ENCODE measurements around the gene NOS3. TPM values are rescaled to one million over a fixed set of nuclear protein-coding genes. Genes with fewer than 3 reads are reported as not detected.
A peak's percentile ranks its signal among the peaks of the same experiment; 100 is the strongest.

Gene NOS3
- total and polyA plus RNA-seq, 10 donors, result 11.9 to 455 (median 164) TPM

DNA sequence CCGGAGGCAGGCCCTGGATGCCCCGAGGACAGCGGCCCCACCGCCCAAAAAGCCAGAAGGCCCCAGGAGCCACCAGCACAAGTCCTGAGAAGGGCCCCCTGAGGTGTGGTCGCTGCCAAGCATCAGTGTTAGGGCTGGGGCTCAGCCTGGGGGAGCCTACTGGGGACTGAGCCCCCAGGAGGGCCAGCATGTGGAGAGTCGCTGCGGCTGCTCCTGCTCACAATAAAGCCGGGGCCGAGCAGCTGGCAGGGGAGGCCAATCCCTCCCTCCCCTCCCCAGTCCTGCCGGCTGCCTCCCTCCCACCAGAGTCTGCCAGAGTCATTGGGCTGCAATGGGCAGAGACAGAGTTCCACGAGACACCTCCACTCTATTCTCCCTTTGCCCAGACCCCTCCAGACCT lies 54.4 kb downstream of the NOS3 start:
- TF ChIP-seq, protein P1, sequence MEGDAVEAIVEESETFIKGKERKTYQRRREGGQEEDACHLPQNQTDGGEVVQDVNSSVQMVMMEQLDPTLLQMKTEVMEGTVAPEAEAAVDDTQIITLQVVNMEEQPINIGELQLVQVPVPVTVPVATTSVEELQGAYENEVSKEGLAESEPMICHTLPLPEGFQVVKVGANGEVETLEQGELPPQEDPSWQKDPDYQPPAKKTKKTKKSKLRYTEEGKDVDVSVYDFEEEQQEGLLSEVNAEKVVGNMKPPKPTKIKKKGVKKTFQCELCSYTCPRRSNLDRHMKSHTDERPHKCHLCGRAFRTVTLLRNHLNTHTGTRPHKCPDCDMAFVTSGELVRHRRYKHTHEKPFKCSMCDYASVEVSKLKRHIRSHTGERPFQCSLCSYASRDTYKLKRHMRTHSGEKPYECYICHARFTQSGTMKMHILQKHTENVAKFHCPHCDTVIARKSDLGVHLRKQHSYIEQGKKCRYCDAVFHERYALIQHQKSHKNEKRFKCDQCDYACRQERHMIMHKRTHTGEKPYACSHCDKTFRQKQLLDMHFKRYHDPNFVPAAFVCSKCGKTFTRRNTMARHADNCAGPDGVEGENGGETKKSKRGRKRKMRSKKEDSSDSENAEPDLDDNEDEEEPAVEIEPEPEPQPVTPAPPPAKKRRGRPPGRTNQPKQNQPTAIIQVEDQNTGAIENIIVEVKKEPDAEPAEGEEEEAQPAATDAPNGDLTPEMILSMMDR (IDR thresholded peaks at IDR 0.05 in 8 of 11, conservative IDR thresholded peaks at IDR 0.05 in 3 of 11), result no peak
- TF ChIP-seq POLR2A (IDR thresholded peaks at IDR 0.05) (no peak), POLR2AphosphoS5 (IDR thresholded peaks at IDR 0.05) (no peak)
- no peaks in the 10 kb centered on the region for H3K9me3 ChIP-seq
- H3K27ac ChIP-seq, result no peak overlapping the region
- WGBS, 5 donors, result 84 to 95% (median 93%) methylated on average over 4 to 11 of the region's 11 CpGs
- peaks cover 0 to 9% (median 2%) of the 10 kb centered on the region in 7 donors for H3K27me3 ChIP-seq (replicated peaks in 1 of 7)
- intact Hi-C loops (cut with DNase I; ENCODE audit: low total_unique reads), result no loop called here
- no peak overlapping the region for H3K4me3 ChIP-seq
- H3K4me1 ChIP-seq, result no peaks in the 10 kb centered on the region
- no peak for DNase-seq
- peaks cover 0 to 51% (median 16%) of the 10 kb centered on the region in 6 donors for H3K36me3 ChIP-seq

DNA sequence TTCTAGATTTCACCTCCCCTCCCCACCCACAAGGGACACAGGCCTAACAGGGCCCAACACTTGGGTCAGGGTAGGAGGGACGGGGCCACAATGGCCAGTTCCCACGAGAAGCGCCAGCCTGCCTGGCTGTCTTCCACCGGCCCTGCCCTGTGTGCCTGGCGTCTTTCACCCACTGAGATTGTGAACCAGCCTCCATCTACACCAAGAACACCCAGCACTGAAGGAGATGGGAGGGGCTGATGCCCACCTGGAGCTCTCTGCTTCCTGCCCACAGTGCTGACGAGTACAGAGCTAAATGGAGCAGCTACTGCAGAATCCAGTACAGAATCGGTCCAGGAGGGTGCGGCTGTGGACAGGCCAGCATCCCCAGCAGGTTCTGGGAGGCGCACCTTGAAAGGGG lies 55.1 kb downstream of the NOS3 start:
- no peak for DNase-seq
- H3K4me3 ChIP-seq, result no peak overlapping the region
- no peaks in the 10 kb centered on the region for H3K9me3 ChIP-seq
- no peak overlapping the region for H3K27ac ChIP-seq
- H3K27me3 ChIP-seq (replicated peaks in 1 of 7), result peaks cover 0 to 16% (median 9%) of the 10 kb centered on the region in 7 donors
- TF ChIP-seq POLR2AphosphoS5 (IDR thresholded peaks at IDR 0.05) (no peak), POLR2A (IDR thresholded peaks at IDR 0.05) (no peak)
- TF ChIP-seq, protein P1 (IDR thresholded peaks at IDR 0.05 in 8 of 11, conservative IDR thresholded peaks at IDR 0.05 in 3 of 11), result no peak
- peaks cover 0 to 5% (median 3%) of the 10 kb centered on the region in 6 donors for H3K4me1 ChIP-seq
- intact Hi-C loops (cut with DNase I; ENCODE audit: low total_unique reads), result no loop called here
- 84 to 93% (median 91%) methylated on average over 5 to 9 of the region's 9 CpGs for WGBS, 5 donors
- peaks cover 0 to 50% (median 16%) of the 10 kb centered on the region in 6 donors for H3K36me3 ChIP-seq

DNA sequence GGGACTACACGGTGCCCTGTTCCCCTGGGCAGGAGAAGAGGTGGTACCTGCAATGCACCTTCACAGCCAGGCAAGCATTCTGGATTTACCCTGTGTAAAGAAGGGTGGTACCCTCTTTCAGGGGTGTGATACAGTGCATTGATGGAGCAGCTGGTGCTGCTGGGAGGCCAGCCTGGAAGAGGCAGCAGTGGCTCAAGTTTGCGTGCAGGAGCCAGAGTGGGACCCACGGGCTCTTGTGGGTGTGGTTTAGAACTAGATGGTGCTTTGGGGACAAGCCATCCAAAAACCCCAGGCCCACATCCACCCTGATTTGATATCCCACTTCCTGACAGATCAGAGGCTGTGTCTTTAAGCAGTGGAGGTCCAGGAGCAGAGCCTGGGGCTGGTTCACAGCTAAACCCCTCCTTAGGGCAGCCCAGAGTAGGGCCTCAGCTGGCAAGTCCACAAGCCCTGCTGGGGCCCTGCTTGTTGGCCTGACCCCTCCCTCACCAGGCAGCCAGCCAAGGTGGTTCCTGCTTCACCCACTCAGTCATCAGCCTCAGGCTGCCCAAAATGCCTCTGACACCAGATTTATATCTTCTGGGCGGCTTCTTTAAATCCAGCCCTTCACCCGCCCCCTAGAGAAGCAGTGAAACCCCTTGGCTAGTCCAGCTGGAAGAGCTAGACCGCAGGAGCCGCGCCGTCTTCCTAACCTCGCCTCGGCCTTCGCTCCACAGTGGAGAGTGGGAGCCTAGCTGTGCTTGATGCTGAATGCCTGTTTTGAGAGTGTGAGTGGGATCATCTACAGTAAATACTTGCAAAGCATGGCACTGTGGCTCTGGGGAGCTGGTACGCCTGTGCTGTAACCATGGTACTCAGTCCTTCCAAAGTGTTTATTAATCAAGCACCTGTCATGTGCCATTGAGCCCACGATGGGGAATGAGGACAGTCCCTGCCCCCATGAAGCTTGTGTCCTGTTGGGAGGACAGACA lies 56.1 kb downstream of the NOS3 start:
- H3K4me3 ChIP-seq, result no peak overlapping the region
- H3K27ac ChIP-seq, result no peak overlapping the region
- intact Hi-C loops (cut with DNase I; ENCODE audit: low total_unique reads), result no loop called here
- WGBS, 5 donors, result 53 to 61% (median 55%) methylated on average over 12 to 14 of the region's 14 CpGs
- no peaks in the 10 kb centered on the region for H3K9me3 ChIP-seq
- peaks cover 0 to 25% (median 13%) of the 10 kb centered on the region in 7 donors for H3K27me3 ChIP-seq (replicated peaks in 1 of 7)
- TF ChIP-seq POLR2A (IDR thresholded peaks at IDR 0.05) (no peak), POLR2AphosphoS5 (IDR thresholded peaks at IDR 0.05) (peak in 1 of 3 donors; percentile 9)
- H3K4me1 ChIP-seq, result peaks cover 0 to 14% (median 9%) of the 10 kb centered on the region in 6 donors
- peaks cover 0 to 40% (median 16%) of the 10 kb centered on the region in 6 donors for H3K36me3 ChIP-seq
- DNase-seq, result no peak

DNA sequence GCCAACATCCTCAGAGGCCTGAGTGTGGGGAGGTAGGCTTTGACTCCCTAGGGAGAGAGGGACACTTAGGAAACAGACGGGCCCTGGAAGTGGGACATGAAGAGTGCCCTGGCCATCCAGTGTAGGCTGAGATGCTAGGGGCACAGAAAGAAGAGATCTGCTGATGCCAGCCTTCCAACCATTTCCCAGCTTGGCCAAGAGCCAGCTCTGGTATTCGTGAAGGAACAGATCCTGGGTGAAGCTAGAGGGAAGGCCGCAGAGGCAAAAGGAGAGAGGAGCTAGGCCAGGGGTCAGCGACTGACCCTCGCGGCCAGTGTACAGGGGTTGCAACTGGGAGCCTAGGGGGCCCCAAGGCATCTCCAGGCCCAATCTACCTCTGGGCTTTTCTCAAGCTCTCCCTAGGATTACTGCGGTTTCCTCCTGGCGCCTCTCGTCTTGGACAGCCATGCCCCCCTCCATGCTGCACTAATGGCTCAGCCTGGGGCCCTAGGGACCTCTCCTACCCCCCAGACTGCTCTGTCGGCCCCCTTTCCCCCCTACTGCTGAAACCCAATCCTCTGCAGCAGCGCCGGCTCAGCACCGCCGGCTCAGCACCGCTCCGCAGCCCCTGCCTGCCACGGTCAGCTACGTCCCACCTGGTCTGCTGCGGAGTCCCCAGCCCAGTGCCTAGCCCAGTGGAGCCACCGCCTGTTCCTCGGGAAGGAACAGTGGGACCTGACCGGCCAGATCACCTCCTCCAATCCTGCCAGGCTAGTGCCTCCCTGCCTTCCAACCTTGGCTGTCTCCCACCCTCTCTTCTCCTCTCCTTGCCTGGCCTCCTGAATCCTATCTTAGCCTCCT lies 57.4 kb downstream of the NOS3 start, which contains the start of gene ASIC3:
Gene ASIC3, plus strand, starts transcription at position 556 of the 840 bp plus-strand sequence. CDS start 355 bp downstream, outside the sequence.
- no peak for DNase-seq
- no peak within 1 kb of the TSS for H3K4me3 ChIP-seq
- H3K9me3 ChIP-seq, result no peaks in the 10 kb centered on the region
- H3K27me3 ChIP-seq (replicated peaks in 1 of 7), result peaks cover 0 to 34% (median 13%) of the 10 kb centered on the region in 7 donors
- WGBS, 5 donors, result 84 to 87% (median 86%) methylated on average over 21 to 22 of the region's 22 CpGs
- TF ChIP-seq POLR2AphosphoS5 (IDR thresholded peaks at IDR 0.05) (no peak), POLR2A (IDR thresholded peaks at IDR 0.05) (no peak)
- TF ChIP-seq, protein P1 (IDR thresholded peaks at IDR 0.05 in 8 of 11, conservative IDR thresholded peaks at IDR 0.05 in 3 of 11), result no peak
- peaks cover 0 to 25% (median 14%) of the 10 kb centered on the region in 6 donors for H3K4me1 ChIP-seq
- no peak within 1 kb of the TSS for H3K27ac ChIP-seq
- H3K36me3 ChIP-seq, result peaks cover 0 to 37% (median 13%) of the 10 kb centered on the region in 6 donors
- intact Hi-C loops (cut with DNase I; ENCODE audit: low total_unique reads), result no loop called here

All from spleen (tissue), 11 donors.